ENCODE results near the gene CDK2.
"Not testable (repeated sequence)": the region's sequence is repeated elsewhere in the genome, so short reads cannot be mapped to it uniquely, and the experiment has no call there.

CDK2 gene

GRCh38 chr12:55979069-55979468, 12.4 kb downstream of the CDK2 start:
- Histone ChIP-seq H3K4me3 (no peak overlapping the region), H3K4me1 (peaks cover 74 to 93% (median 85%) of the 10 kb centered on the region in 10 experiments), H4K20me1 (peaks cover 0 to 88% (median 5%) of the 10 kb centered on the region in 11 experiments; a peak in 10 of 22 replicates), H3K9me3 (replicated peaks in 1 of 11) (no peaks in the 10 kb centered on the region), H3K27ac (peak overlapping the region in 6 of 11 experiments; percentile 50 to 78 (median 72); a peak in 7 of 22 replicates), H3K9ac (no peak overlapping the region), H3K4me2 (peak overlapping the region in 10 of 11 experiments; percentile 79 to 93 (median 88); a peak in 16 of 22 replicates), H3K36me3 (peaks cover 14 to 51% (median 38%) of the 10 kb centered on the region in 11 experiments), H3K27me3 (no peaks in the 10 kb centered on the region)
- TF ChIP-seq Cebpa-rat (IDR thresholded peaks at IDR 0.05), result no peak

- not testable (repeated sequence) for H3K9me3 ChIP-seq (replicated peaks in 1 of 11); H3K27me3 ChIP-seq; H3K4me3 ChIP-seq
- H3K27ac ChIP-seq, result peak overlapping the region in 9 of 11 experiments; percentile 16 to 77 (median 70); a peak in 17 of 22 replicates
- peak overlapping the region in 4 of 11 experiments; percentile 19 to 44 (median 27); a peak in 4 of 22 replicates for H3K9ac ChIP-seq
- H3K36me3 ChIP-seq, result peaks cover 41 to 72% (median 63%) of the 10 kb centered on the region in 11 experiments
- peak overlapping the region; percentile 73 to 92 (median 83) for H3K4me2 ChIP-seq
- peaks cover 0 to 90% (median 3%) of the 10 kb centered on the region in 11 experiments; a peak in 8 of 22 replicates for H4K20me1 ChIP-seq
- H3K4me1 ChIP-seq, result peaks cover 70 to 89% (median 80%) of the 10 kb centered on the region in 10 experiments
Observed at GRCh38 chr12:55981882-55982281, 15.3 kb downstream of the CDK2 start.

- H3K4me2 ChIP-seq, result peak overlapping the region; percentile 73 to 92 (median 83)
- H3K36me3 ChIP-seq, result peaks cover 47 to 75% (median 63%) of the 10 kb centered on the region in 11 experiments
- H4K20me1 ChIP-seq, result peaks cover 0 to 84% (median 3%) of the 10 kb centered on the region in 11 experiments; a peak in 8 of 22 replicates
- H3K27me3 ChIP-seq, result no peaks in the 10 kb centered on the region
- H3K9ac ChIP-seq, result peak overlapping the region in 10 of 11 experiments; percentile 8 to 65 (median 46); a peak in 16 of 22 replicates
- no peaks in the 10 kb centered on the region for H3K9me3 ChIP-seq (replicated peaks in 1 of 11)
- TF ChIP-seq Cebpa-rat (IDR thresholded peaks at IDR 0.05), result no peak
- peak overlapping the region in 10 of 11 experiments; percentile 36 to 78 (median 72); a peak in 20 of 22 replicates for H3K27ac ChIP-seq
- peaks cover 65 to 84% (median 75%) of the 10 kb centered on the region in 10 experiments for H3K4me1 ChIP-seq
- H3K4me3 ChIP-seq, result peak overlapping the region in 6 of 10 experiments; percentile 5 to 28 (median 25); a peak in 6 of 20 replicates
Observed at GRCh38 chr12:55982319-55982936, 15.8 kb downstream of the CDK2 start.

- peak overlapping the region in 10 of 11 experiments; percentile 12 to 73 (median 50); a peak in 17 of 22 replicates for H3K9ac ChIP-seq
- H3K4me3 ChIP-seq, result peak overlapping the region in 4 of 10 experiments; percentile 10 to 28 (median 25); a peak in 4 of 20 replicates
- peaks cover 56 to 75% (median 66%) of the 10 kb centered on the region in 10 experiments for H3K4me1 ChIP-seq
- H3K4me2 ChIP-seq, result peak overlapping the region; percentile 73 to 92 (median 83)
- peaks cover 0 to 75% (median 3%) of the 10 kb centered on the region in 11 experiments; a peak in 8 of 22 replicates for H4K20me1 ChIP-seq
- peaks cover 56 to 84% (median 71%) of the 10 kb centered on the region in 11 experiments for H3K36me3 ChIP-seq
- H3K9me3 ChIP-seq (replicated peaks in 1 of 11), result no peaks in the 10 kb centered on the region
- TF ChIP-seq Cebpa-rat (IDR thresholded peaks at IDR 0.05), result no peak
- H3K27ac ChIP-seq, result peak overlapping the region in 10 of 11 experiments; percentile 36 to 78 (median 72); a peak in 20 of 22 replicates
- H3K27me3 ChIP-seq, result no peaks in the 10 kb centered on the region
Observed at GRCh38 chr12:55983232-55983842, 16.7 kb downstream of the CDK2 start.

GRCh38 chr12:55984861-55985260, 18.2 kb downstream of the CDK2 start:
- peak overlapping the region in 10 of 11 experiments; percentile 7 to 85 (median 76); a peak in 15 of 22 replicates for H3K4me2 ChIP-seq
- peaks cover 62 to 84% (median 76%) of the 10 kb centered on the region in 11 experiments for H3K36me3 ChIP-seq
- peak overlapping the region in 5 of 11 experiments; percentile 1 to 76 (median 20); a peak in 3 of 22 replicates for H3K27ac ChIP-seq

GRCh38 chr12:55985341-55985740, 18.7 kb downstream of the CDK2 start:
- Histone ChIP-seq H3K4me1 (peaks cover 45 to 55% (median 49%) of the 10 kb centered on the region in 10 experiments), H4K20me1 (peaks cover 0 to 56% (median 3%) of the 10 kb centered on the region in 11 experiments; a peak in 9 of 22 replicates), H3K36me3 (peaks cover 64 to 84% (median 76%) of the 10 kb centered on the region in 11 experiments), H3K9ac (0 out of 22 replicates have a peak overlapping the region, but pooled peaks of 1 of the 11 experiments have one; percentile 2), H3K9me3 (replicated peaks in 1 of 11) (no peaks in the 10 kb centered on the region), H3K27me3 (no peaks in the 10 kb centered on the region), H3K4me3 (no peak overlapping the region), H3K4me2 (peak overlapping the region in 10 of 11 experiments; percentile 7 to 82 (median 30); a peak in 13 of 22 replicates), H3K27ac (peak overlapping the region in 4 of 11 experiments; percentile 1 to 22 (median 16); a peak in 3 of 22 replicates)
- TF ChIP-seq Cebpa-rat (IDR thresholded peaks at IDR 0.05), result no peak

More at GRCh38 chr12:55984861-55985260, 18.2 kb downstream of the CDK2 start:
- H3K4me3 ChIP-seq, result no peak overlapping the region
- no peaks in the 10 kb centered on the region for H3K9me3 ChIP-seq (replicated peaks in 1 of 11)
- TF ChIP-seq Cebpa-rat (IDR thresholded peaks at IDR 0.05), result no peak
- H3K4me1 ChIP-seq, result peaks cover 45 to 60% (median 51%) of the 10 kb centered on the region in 10 experiments
- H4K20me1 ChIP-seq, result peaks cover 0 to 60% (median 3%) of the 10 kb centered on the region in 11 experiments; a peak in 9 of 22 replicates
- 0 out of 22 replicates have a peak overlapping the region, but pooled peaks of 1 of the 11 experiments have one; percentile 64 for H3K9ac ChIP-seq
- H3K27me3 ChIP-seq, result no peaks in the 10 kb centered on the region

- H3K9ac ChIP-seq; H3K27me3 ChIP-seq; H3K9me3 ChIP-seq (replicated peaks in 1 of 11); H3K4me3 ChIP-seq; H3K4me2 ChIP-seq: not testable (repeated sequence)
- Histone ChIP-seq H3K27ac (peak overlapping the region in 1 of 11 experiments; percentile 22; a peak in 2 of 22 replicates), H3K4me1 (peaks cover 44 to 50% (median 48%) of the 10 kb centered on the region in 10 experiments), H3K36me3 (peaks cover 68 to 84% (median 77%) of the 10 kb centered on the region in 11 experiments), H4K20me1 (peaks cover 0 to 50% (median 3%) of the 10 kb centered on the region in 11 experiments; a peak in 9 of 22 replicates)
Observed at GRCh38 chr12:55985976-55986375, 19.3 kb downstream of the CDK2 start.

- no peak for TF ChIP-seq Cebpa-rat (IDR thresholded peaks at IDR 0.05)
- no peak overlapping the region for H3K4me2 ChIP-seq
- peaks cover 93 to 96% (median 94%) of the 10 kb centered on the region in 11 experiments for H3K36me3 ChIP-seq
- H3K27me3 ChIP-seq, result no peaks in the 10 kb centered on the region
- no peaks in the 10 kb centered on the region for H3K9me3 ChIP-seq (replicated peaks in 1 of 11)
- H4K20me1 ChIP-seq, result peaks cover 0 to 26% (median 0%) of the 10 kb centered on the region in 11 experiments; a peak in 7 of 22 replicates
- H3K4me3 ChIP-seq, result no peak overlapping the region
- no peak overlapping the region for H3K27ac ChIP-seq
- H3K4me1 ChIP-seq, result peaks cover 0 to 16% (median 9%) of the 10 kb centered on the region in 10 experiments; a peak in 13 of 20 replicates
- 0 out of 22 replicates have a peak overlapping the region, but pooled peaks of 1 of the 11 experiments have one; percentile 15 for H3K9ac ChIP-seq
Observed at GRCh38 chr12:55991110-55991509, 24.5 kb downstream of the CDK2 start.
